BE2C (cell line): ENCODE data around the gene DNAJB12.
A peak's percentile ranks its signal among the peaks of the same experiment; 100 is the strongest.

Experiments used
- DNase-seq: peaks from one replicate; pipeline ENCODE4 v3.0.0-alpha.2; 2020
- H3K27me3 ChIP-seq: fragments of 250-450 bp; sonication (Bioruptor Pico); 2 replicates; pipeline ENCODE4 v1.5.1; 2020; ENCODE audit warnings: mild to moderate bottlenecking
- H3K36me3 ChIP-seq: fragments of 250-450 bp; sonication (Bioruptor Pico); 2 replicates; pipeline ENCODE4 v1.5.1; 2020; ENCODE audit warnings: mild to moderate bottlenecking
- H3K4me1 ChIP-seq: fragments of 250-450 bp; sonication (Bioruptor Pico); 2 replicates; pipeline ENCODE4 v1.5.1; 2020
- H3K4me3 ChIP-seq: 2 replicates; pipeline ENCODE4 v1.5.1; 2011; ENCODE audit warnings: low read depth, low read length
- H3K9me3 ChIP-seq: fragments of 250-450 bp; sonication (Bioruptor Pico); 2 replicates; pipeline ENCODE4 v1.5.1; 2020
- TF ChIP-seq, protein P1 (sequence below): IDR thresholded peaks from 2 replicates; pipeline ENCODE4 v1.5.1; 2012; ENCODE audit warnings: mild to moderate bottlenecking, low read depth, low read length

DNAJB12 gene

DNA sequence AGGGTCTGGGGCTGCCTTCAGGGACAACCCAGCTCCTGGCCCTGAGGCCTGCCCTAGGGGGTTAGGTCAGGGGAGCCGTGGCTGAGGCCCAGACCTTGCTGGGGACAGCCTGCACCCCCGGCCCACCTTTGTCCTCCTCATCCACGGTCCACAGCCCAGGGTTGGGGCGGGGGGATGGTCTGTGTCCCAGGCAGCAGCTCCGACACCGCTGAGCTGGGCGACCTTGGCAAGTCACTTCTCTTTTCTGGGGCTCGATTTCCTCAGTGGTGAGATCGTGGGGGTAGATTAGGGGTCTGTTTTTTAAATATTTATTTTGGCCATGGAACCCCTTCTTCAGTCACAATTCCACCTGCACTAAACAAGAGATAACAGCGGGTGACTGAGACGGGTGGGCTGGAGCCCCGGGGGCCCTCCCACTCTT lies 30.9 kb downstream of the DNAJB12 start:
- TF ChIP-seq, protein P1, sequence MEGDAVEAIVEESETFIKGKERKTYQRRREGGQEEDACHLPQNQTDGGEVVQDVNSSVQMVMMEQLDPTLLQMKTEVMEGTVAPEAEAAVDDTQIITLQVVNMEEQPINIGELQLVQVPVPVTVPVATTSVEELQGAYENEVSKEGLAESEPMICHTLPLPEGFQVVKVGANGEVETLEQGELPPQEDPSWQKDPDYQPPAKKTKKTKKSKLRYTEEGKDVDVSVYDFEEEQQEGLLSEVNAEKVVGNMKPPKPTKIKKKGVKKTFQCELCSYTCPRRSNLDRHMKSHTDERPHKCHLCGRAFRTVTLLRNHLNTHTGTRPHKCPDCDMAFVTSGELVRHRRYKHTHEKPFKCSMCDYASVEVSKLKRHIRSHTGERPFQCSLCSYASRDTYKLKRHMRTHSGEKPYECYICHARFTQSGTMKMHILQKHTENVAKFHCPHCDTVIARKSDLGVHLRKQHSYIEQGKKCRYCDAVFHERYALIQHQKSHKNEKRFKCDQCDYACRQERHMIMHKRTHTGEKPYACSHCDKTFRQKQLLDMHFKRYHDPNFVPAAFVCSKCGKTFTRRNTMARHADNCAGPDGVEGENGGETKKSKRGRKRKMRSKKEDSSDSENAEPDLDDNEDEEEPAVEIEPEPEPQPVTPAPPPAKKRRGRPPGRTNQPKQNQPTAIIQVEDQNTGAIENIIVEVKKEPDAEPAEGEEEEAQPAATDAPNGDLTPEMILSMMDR = no peak
- Histone ChIP-seq H3K4me1 (peaks cover 41% of the 10 kb centered on the region), H3K27me3 (no peaks in the 10 kb centered on the region), H3K9me3 (no peaks in the 10 kb centered on the region), H3K36me3 (no peaks in the 10 kb centered on the region), H3K4me3 (no peak overlapping the region)
- no peak for DNase-seq

DNA sequence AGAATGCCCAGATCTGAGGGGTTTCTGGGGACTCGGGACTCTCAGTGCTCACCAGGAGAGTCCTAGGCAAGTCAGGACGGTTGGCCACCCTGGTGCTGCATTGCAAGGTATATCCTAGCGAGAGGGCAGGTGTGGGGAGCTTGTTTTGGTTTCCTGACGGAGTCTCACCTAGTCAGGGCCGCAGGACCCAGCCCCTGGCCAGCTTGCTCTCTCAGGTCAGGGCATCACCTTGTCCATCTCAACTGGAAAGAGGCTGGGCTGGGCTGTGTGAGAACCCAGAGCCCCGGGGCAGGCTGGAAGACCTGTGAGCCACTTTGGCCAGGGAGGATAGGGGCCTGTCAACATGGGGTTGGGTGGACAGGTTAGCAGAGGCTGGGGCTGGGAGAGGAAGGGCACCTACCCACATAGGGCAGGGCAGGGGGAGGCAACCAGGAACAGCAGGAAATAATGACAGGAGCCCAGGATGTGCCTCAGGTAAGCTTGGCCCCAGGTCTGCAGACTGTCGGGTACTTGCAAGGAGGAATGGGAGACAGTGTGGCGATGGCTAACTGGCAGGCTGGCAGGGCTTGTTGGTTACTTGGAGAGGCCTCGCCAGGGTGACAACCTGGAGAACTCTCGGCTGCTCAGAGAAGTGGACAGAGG lies 31.5 kb downstream of the DNAJB12 start:
- Histone ChIP-seq H3K4me3 (no peak overlapping the region), H3K27me3 (no peaks in the 10 kb centered on the region), H3K9me3 (no peaks in the 10 kb centered on the region), H3K36me3 (no peaks in the 10 kb centered on the region), H3K4me1 (peaks cover 36% of the 10 kb centered on the region)
- DNase-seq = no peak
- TF ChIP-seq, protein P1 = no peak

DNA sequence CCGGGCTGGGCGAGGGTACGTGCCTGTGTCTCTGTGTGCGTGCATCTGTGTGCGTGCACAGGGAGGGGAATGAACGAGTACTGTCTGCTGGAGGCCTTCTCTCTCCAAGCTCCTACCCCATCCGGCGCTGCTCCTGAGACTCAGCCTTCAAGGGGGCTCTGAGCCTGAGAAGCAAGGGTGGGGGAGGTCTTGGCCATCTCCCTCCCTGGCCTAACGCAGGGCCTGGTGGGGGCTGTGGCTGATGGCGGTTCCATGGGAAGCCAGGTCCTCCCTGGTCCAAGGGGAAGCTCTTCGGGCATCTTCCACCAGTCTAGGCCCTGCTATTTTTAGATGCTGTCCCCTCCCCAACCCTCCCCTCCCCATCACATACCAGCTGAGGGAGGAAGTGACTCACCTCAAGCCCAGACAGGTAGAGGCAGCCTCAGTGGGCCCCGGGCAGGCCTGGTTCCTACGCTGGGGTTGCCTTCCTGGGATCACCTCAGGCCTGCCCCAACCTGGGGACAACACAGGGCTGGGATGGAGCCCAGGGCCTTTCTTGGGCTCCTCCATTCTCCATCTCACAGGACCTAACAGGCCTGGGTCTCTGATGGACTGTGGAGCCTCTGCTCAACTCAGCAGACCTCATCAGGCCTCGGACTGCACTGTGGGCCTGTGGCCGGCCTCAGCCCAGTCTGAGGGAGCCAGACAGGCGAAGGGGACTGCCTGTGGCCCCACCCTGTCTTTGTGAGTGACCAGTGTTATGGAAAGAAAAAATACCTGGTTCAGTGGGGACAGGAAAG lies 32.2 kb downstream of the DNAJB12 start:
- DNase-seq = no peak
- Histone ChIP-seq H3K27me3 (no peaks in the 10 kb centered on the region), H3K4me3 (no peak overlapping the region), H3K9me3 (no peaks in the 10 kb centered on the region), H3K4me1 (peaks cover 30% of the 10 kb centered on the region), H3K36me3 (no peaks in the 10 kb centered on the region)
- TF ChIP-seq, protein P1 = no peak

DNA sequence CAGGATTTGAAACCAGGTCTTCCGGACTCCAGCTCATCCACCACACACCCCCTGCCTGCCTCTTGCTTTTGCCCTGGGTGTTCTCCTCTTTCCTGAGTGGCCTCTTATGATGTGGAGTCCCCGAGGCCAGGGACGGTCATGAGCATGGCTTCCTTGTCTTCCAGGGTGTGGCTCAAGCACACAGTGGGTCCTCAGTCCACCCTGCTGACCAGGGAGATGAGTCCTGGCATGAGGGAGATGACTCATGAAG lies 32.8 kb downstream of the DNAJB12 start:
- Histone ChIP-seq H3K27me3 (no peaks in the 10 kb centered on the region), H3K9me3 (no peaks in the 10 kb centered on the region), H3K4me3 (no peak overlapping the region), H3K4me1 (peaks cover 30% of the 10 kb centered on the region), H3K36me3 (no peaks in the 10 kb centered on the region)
- TF ChIP-seq, protein P1 = no peak
- DNase-seq = no peak

DNA sequence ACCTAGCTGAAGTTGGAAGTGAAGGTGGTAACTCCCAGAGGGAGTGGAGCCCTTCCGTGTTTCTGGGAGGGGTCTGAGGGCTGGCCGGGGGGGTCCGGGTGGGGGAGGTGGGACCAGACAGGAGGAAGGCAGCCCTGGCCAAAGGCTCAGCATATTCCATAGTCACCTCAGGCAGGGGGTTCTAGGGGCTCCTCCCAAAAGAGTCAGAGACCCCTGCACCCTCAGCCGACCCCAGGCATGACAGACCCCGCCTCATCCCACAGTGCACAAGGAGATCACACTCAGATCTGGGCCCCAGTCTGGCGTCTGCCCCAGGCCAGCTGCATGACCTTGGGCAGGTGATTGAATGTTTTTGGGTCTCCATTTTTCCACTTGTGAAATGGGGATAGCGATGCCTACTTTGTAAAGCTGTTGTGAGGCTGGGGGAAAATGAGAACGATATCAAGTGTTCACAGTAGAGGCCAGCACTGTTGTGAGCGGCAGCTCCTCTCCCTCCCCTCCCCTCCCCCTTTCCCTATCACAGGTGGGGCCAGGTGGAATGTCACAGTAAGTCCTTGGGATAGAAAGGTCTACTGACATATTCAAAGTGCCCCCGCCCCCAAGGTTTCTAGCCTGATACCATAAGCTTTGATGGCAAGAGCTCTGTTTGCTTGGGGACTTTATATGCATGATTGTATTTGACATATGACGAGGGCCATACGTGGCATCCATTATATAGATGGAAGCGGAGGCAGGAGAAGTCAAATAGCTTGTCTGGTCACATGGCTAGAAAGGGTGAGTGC lies 33.3 kb downstream of the DNAJB12 start:
- Histone ChIP-seq H3K4me3 (peak overlapping the region; percentile 44), H3K36me3 (no peaks in the 10 kb centered on the region), H3K27me3 (no peaks in the 10 kb centered on the region), H3K4me1 (peaks cover 34% of the 10 kb centered on the region), H3K9me3 (no peaks in the 10 kb centered on the region)
- DNase-seq = no peak
- TF ChIP-seq, protein P1 = no peak
